Activated T-cell treated with anti-CD3 and anti-CD28 coated beads, Interleukin-2, amount 50 U/mL, for 72 hours (primary cell): ENCODE data around the gene TNFAIP8. TPM values are rescaled to one million over a fixed set of nuclear protein-coding genes. Genes with fewer than 3 reads are reported as not detected.

Experiments
- ATAC-seq, 2 donors: fragments of 150-1000 bp; cut with Tn5 transposase; replicated peaks in 1 of 2; 2 replicates each; pipeline ENCODE4 v1.10.0; 2021; ENCODE audit warnings: moderate library complexity in 2 of 2, mild to moderate bottlenecking in 1 of 2
- DNase-seq, 2 donors: peaks; one replicate each; pipeline ENCODE4 v3.0.0; 2021 to 2022; ENCODE audit warnings: mixed read lengths in 1 of 2
- H3K27ac Mint-ChIP-seq: one replicate; pipeline ENCODE4 v1.8.0; 2022; ENCODE audit warnings: mild to moderate bottlenecking, moderate library complexity, mixed read lengths
- H3K27me3 Mint-ChIP-seq: one replicate; pipeline ENCODE4 v1.8.0; 2022; ENCODE audit warnings: low read depth, mixed read lengths
- H3K36me3 Mint-ChIP-seq, 2 donors: one replicate each; pipeline ENCODE4 v1.8.0; 2022; ENCODE audit warnings: mixed read lengths in 2 of 2, mild to moderate bottlenecking in 1 of 2; ENCODE audit not compliant: insufficient read depth in 2 of 2
- H3K4me1 Mint-ChIP-seq: one replicate; pipeline ENCODE4 v1.8.0; 2022; ENCODE audit warnings: low read depth, mixed read lengths
- H3K4me3 Mint-ChIP-seq, 2 donors: one replicate each; pipeline ENCODE4 v1.8.0; 2022; ENCODE audit warnings: mild to moderate bottlenecking in 2 of 2, mixed read lengths in 2 of 2, moderate library complexity in 2 of 2
- H3K9me3 Mint-ChIP-seq, 2 donors: one replicate each; pipeline ENCODE4 v1.8.0; 2022; ENCODE audit warnings: mixed read lengths in 2 of 2
- total RNA-seq, 2 donors: library from RNA; stranded (reverse); gene quantifications; one replicate each; pipeline ENCODE4 v1.2.3, GENCODE V29; 2022

Gene TNFAIP8
- total RNA-seq, 2 donors from 2014 or later, result 117 to 137 TPM

GRCh38 chr5:119367502-119368237, 11.9 kb downstream of the TNFAIP8 start:
- peaks cover 0 to 1% of the 10 kb centered on the region in 2 donors for H3K9me3 Mint-ChIP-seq
- peak in 1 of 2 donors; percentile 47 for DNase-seq
- peak overlapping the region; percentile 100 for H3K27ac Mint-ChIP-seq
- H3K4me3 Mint-ChIP-seq, result peak overlapping the region; percentile 81 to 91
- H3K27me3 Mint-ChIP-seq, result no peaks in the 10 kb centered on the region
- H3K4me1 Mint-ChIP-seq, result peaks cover 87% of the 10 kb centered on the region
- ATAC-seq, result peak; percentile 75 to 77
- peaks cover 18 to 41% of the 10 kb centered on the region in 2 donors for H3K36me3 Mint-ChIP-seq

- Mint-ChIP-seq H3K36me3 (peaks cover 19 to 42% of the 10 kb centered on the region in 2 donors), H3K4me3 (peak overlapping the region; percentile 81 to 91), H3K4me1 (peaks cover 87% of the 10 kb centered on the region), H3K27ac (peak overlapping the region; percentile 100), H3K9me3 (peaks cover 0 to 4% of the 10 kb centered on the region in 2 donors), H3K27me3 (no peaks in the 10 kb centered on the region)
- ATAC-seq, result peak; percentile 36 to 41
- peak in 1 of 2 donors; percentile 59 for DNase-seq
Observed at GRCh38 chr5:119368238-119368630, 12.4 kb downstream of the TNFAIP8 start.

- Mint-ChIP-seq H3K36me3 (peaks cover 20 to 46% of the 10 kb centered on the region in 2 donors), H3K9me3 (peaks cover 0 to 3% of the 10 kb centered on the region in 2 donors), H3K4me3 (peak overlapping the region; percentile 32 to 81)
Observed at GRCh38 chr5:119370486-119370885, 14.7 kb downstream of the TNFAIP8 start.

GRCh38 chr5:119371146-119371545, 15.3 kb downstream of the TNFAIP8 start:
- DNase-seq (no peak), ATAC-seq (no peak)
- H3K9me3 Mint-ChIP-seq, result peaks cover 0 to 3% of the 10 kb centered on the region in 2 donors
- peak overlapping the region; percentile 15 to 59 for H3K4me3 Mint-ChIP-seq
- peaks cover 18 to 41% of the 10 kb centered on the region in 2 donors for H3K36me3 Mint-ChIP-seq
- peak overlapping the region; percentile 94 for H3K27ac Mint-ChIP-seq
- H3K4me1 Mint-ChIP-seq, result peaks cover 81% of the 10 kb centered on the region
- H3K27me3 Mint-ChIP-seq, result no peaks in the 10 kb centered on the region

More at GRCh38 chr5:119370486-119370885, 14.7 kb downstream of the TNFAIP8 start:
- Mint-ChIP-seq H3K27me3 (no peaks in the 10 kb centered on the region), H3K4me1 (peaks cover 88% of the 10 kb centered on the region), H3K27ac (peak overlapping the region; percentile 100)
- no peak for DNase-seq
- no peak for ATAC-seq

GRCh38 chr5:119373449-119373858, 17.6 kb downstream of the TNFAIP8 start:
- ATAC-seq, result peak; percentile 26 to 34
- H3K27me3 Mint-ChIP-seq, result no peaks in the 10 kb centered on the region
- peak overlapping the region; percentile 43 for H3K27ac Mint-ChIP-seq
- H3K36me3 Mint-ChIP-seq, result peaks cover 10 to 36% of the 10 kb centered on the region in 2 donors
- H3K4me1 Mint-ChIP-seq, result peaks cover 81% of the 10 kb centered on the region
- H3K4me3 Mint-ChIP-seq, result peak overlapping the region in 1 of 2 donors; percentile 34
- DNase-seq, result no peak
- H3K9me3 Mint-ChIP-seq, result peaks cover 0 to 3% of the 10 kb centered on the region in 2 donors

GRCh38 chr5:119374901-119375300, 19.1 kb downstream of the TNFAIP8 start:
- DNase-seq, result no peak
- Mint-ChIP-seq H3K27ac (peak overlapping the region; percentile 91), H3K36me3 (peaks cover 13 to 38% of the 10 kb centered on the region in 2 donors), H3K4me1 (peaks cover 81% of the 10 kb centered on the region), H3K4me3 (peak overlapping the region in 1 of 2 donors; percentile 25), H3K27me3 (no peaks in the 10 kb centered on the region), H3K9me3 (peaks cover 0 to 3% of the 10 kb centered on the region in 2 donors)
- no peak for ATAC-seq

- peak overlapping the region in 1 of 2 donors; percentile 43 for H3K4me3 Mint-ChIP-seq
- no peak for ATAC-seq
- peaks cover 85% of the 10 kb centered on the region for H3K4me1 Mint-ChIP-seq
Observed at GRCh38 chr5:119377066-119377465, 21.2 kb downstream of the TNFAIP8 start.

GRCh38 chr5:119378075-119378700, 22.4 kb downstream of the TNFAIP8 start:
- H3K36me3 Mint-ChIP-seq, result peaks cover 10 to 23% of the 10 kb centered on the region in 2 donors

More at GRCh38 chr5:119377066-119377465, 21.2 kb downstream of the TNFAIP8 start:
- Mint-ChIP-seq H3K36me3 (peaks cover 13 to 28% of the 10 kb centered on the region in 2 donors), H3K27ac (peak overlapping the region; percentile 87), H3K9me3 (peaks cover 0 to 3% of the 10 kb centered on the region in 2 donors), H3K27me3 (no peaks in the 10 kb centered on the region)
- DNase-seq, result no peak

GRCh38 chr5:119379096-119379495, 23.3 kb downstream of the TNFAIP8 start:
- peak overlapping the region; percentile 95 for H3K27ac Mint-ChIP-seq
- ATAC-seq (no peak), DNase-seq (no peak)
- H3K4me3 Mint-ChIP-seq, result peak overlapping the region in 1 of 2 donors; percentile 3
- H3K27me3 Mint-ChIP-seq, result no peaks in the 10 kb centered on the region
- peaks cover 92% of the 10 kb centered on the region for H3K4me1 Mint-ChIP-seq
- peaks cover 7 to 25% of the 10 kb centered on the region in 2 donors for H3K36me3 Mint-ChIP-seq
- no peaks in the 10 kb centered on the region for H3K9me3 Mint-ChIP-seq

More at GRCh38 chr5:119378075-119378700, 22.4 kb downstream of the TNFAIP8 start:
- DNase-seq (no peak), ATAC-seq (peak in 1 of 2 donors; percentile 53)
- H3K27me3 Mint-ChIP-seq, result no peaks in the 10 kb centered on the region
- peak overlapping the region; percentile 94 for H3K27ac Mint-ChIP-seq
- H3K4me1 Mint-ChIP-seq, result peaks cover 92% of the 10 kb centered on the region
- no peaks in the 10 kb centered on the region for H3K9me3 Mint-ChIP-seq
- peak overlapping the region; percentile 27 to 67 for H3K4me3 Mint-ChIP-seq

GRCh38 chr5:119379942-119380547, 24.2 kb downstream of the TNFAIP8 start:
- peaks cover 7 to 20% of the 10 kb centered on the region in 2 donors for H3K36me3 Mint-ChIP-seq
- H3K9me3 Mint-ChIP-seq, result no peaks in the 10 kb centered on the region
- H3K27ac Mint-ChIP-seq, result peak overlapping the region; percentile 95
- no peak for DNase-seq
- peaks cover 92% of the 10 kb centered on the region for H3K4me1 Mint-ChIP-seq
- no peak overlapping the region for H3K4me3 Mint-ChIP-seq
- no peak for ATAC-seq
- H3K27me3 Mint-ChIP-seq, result no peaks in the 10 kb centered on the region

GRCh38 chr5:119382169-119382568, 26.4 kb downstream of the TNFAIP8 start:
- no peak for DNase-seq
- Mint-ChIP-seq H3K4me1 (peaks cover 100% of the 10 kb centered on the region), H3K4me3 (peak overlapping the region in 1 of 2 donors; percentile 18), H3K27me3 (no peaks in the 10 kb centered on the region), H3K27ac (peak overlapping the region; percentile 79), H3K36me3 (peaks cover 7 to 18% of the 10 kb centered on the region in 2 donors), H3K9me3 (no peaks in the 10 kb centered on the region)
- peak; percentile 42 to 47 for ATAC-seq

GRCh38 chr5:119383008-119383407, 27.2 kb downstream of the TNFAIP8 start:
- Mint-ChIP-seq H3K27ac (peak overlapping the region; percentile 89), H3K4me3 (peak overlapping the region; percentile 68 to 77)

More at GRCh38 chr5:119383008-119383407, 27.2 kb downstream of the TNFAIP8 start:
- ATAC-seq (no peak), DNase-seq (no peak)
- Mint-ChIP-seq H3K4me1 (peaks cover 100% of the 10 kb centered on the region), H3K9me3 (no peaks in the 10 kb centered on the region), H3K36me3 (peaks cover 7 to 22% of the 10 kb centered on the region in 2 donors), H3K27me3 (no peaks in the 10 kb centered on the region)
